ENCODE data around the gene GPR137.
A peak's percentile ranks its signal among the peaks of the same experiment; 100 is the strongest.

The GPR137 gene

DNA sequence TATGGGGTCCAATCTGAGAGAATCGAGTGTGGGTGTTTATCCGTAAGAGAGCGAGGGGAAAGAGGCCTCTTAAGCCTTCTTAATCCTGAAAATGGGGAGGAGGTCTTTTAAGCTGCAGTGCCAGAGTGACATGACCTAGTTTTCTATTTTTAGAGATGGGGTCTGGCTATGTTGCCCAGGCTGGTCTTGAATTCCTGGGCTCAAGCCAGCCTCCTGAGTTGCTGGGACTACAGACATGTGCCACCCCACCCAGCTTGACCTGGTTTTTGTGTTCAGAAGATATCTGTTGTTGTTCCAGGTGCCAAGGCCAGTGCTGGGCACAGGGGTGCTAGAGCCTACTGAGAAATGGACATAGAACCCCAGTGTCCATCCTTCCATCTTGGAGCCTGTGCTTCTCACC lies 2.6 kb upstream of the GPR137 start:
- Mint-ChIP-seq H3K4me1 (ENCODE audit: low read depth) (peaks cover 14% of the 10 kb centered on the region), H3K4me3 (peak overlapping the region; percentile 54), H3K36me3 (ENCODE audit: low read depth) (peaks cover 9% of the 10 kb centered on the region), H3K27ac (peak overlapping the region; percentile 72), H3K27me3 (ENCODE audit: low read depth) (no peaks in the 10 kb centered on the region), H3K9me3 (no peaks in the 10 kb centered on the region)

DNA sequence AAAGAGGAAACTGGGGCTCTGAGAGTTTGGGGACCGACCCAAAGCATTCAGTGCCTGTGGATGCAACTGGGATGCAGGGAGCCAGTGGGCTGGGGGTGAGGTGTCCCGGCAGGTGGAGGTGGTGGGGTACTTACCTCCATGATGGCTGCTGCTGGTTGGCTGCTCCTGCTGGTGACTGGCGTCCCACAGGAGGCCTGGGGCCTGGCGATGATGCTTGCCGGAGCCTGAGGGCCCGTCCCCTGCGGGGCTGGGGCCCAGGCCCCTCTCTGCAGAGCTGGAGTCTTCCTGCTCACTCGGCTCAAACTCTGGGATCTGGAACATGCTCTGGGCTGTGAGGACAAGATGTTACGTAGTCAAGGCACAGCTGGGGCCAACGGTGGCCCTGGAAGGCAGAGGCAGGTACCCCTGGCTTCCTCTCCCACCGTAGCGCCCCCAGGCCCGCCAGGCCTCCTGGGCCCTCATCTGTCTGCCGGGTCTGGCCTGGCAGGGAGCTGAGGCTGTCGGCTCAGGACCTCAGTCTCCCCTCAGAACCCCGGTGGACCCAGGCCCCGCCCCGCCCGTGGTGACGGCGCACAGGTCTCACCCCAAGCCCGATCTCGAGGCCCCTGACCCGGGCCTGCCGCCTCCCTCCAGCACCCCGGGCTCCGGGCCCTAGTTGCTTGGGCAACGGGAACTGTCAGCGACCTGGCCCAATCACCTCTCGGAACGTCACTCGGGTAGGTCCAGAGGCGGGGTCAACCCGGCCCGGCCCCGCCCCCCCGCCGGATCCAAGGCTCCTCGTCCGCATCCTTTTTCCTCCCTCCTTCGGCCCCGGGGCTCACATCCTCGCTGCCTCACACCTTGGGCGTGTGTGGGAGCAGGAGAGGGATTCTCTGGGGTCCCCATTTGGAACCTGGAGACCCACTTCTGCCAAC lies 1.3 kb upstream of the GPR137 start, which contains the start of gene BAD:
Gene BAD, minus strand, starts transcription at position 618 of the 914 bp plus-strand sequence. Its CDS starts 297 bp downstream, at position 321.
- Mint-ChIP-seq H3K4me3 (peak within 1 kb of the TSS; percentile 90), H3K4me1 (ENCODE audit: low read depth) (peaks cover 14% of the 10 kb centered on the region), H3K27ac (peak within 1 kb of the TSS; percentile 93), H3K27me3 (ENCODE audit: low read depth) (no peaks in the 10 kb centered on the region), H3K9me3 (no peaks in the 10 kb centered on the region), H3K36me3 (ENCODE audit: low read depth) (peaks cover 5% of the 10 kb centered on the region)

DNA sequence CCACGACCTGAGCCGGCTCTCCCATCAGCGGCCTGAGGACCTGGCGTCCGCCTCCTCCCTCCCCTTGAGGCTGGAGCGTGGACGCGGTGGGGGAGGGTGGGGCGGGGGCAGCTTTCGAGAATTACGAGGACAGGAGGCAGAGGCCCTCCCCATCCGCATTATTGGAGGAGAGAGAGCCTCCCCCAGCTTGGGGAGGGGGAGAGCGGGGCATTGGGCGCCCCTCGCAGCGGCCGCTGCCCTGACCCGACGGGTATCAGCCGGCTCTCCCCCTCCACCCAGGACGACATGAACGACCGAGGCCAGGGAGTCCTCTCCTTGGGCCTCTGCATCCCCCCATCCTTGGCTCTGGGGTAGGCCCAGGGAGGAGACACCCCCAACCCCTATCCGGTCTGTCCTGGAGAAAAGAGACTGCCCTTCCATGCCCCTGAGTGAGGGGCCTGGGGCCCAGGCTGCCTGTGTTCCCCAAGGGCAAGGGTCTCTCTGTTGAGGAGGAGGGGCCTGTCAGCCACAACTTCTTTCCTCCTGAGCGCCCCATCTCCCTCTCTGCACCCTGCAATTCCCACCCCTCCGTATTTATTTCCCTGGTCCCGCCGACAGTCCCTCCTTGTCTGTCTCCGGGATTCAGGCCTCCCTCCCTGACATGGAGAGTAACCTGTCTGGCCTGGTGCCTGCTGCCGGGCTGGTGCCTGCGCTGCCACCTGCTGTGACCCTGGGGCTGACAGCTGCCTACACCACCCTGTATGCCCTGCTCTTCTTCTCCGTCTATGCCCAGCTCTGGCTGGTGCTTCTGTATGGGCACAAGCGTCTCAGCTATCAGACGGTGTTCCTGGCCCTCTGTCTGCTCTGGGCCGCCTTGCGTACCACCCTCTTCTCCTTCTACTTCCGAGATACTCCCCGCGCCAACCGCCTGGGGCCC lies 495 bp downstream of the GPR137 start:
- Mint-ChIP-seq H3K36me3 (ENCODE audit: low read depth) (peaks cover 11% of the 10 kb centered on the region), H3K4me1 (ENCODE audit: low read depth) (peaks cover 15% of the 10 kb centered on the region), H3K27ac (peak overlapping the region; percentile 84), H3K27me3 (ENCODE audit: low read depth) (peaks cover 10% of the 10 kb centered on the region), H3K4me3 (peak overlapping the region; percentile 87), H3K9me3 (no peaks in the 10 kb centered on the region)

DNA sequence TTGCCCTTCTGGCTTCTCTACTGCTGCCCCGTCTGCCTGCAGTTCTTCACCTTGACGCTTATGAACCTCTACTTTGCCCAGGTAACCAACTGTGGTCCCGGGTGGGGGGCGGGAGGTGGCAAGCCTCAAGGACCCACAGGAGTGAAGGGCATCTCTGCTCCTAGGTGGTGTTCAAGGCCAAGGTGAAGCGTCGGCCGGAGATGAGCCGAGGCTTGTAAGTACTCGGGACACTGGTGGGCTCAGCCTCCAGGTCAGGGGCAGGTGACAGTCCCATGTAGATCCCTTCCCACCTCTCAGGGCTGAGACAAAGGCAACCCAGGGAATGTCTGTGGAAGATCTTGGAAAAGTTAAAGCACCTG lies 1.1 kb downstream of the GPR137 start:
- Mint-ChIP-seq H3K4me1 (ENCODE audit: low read depth) (peaks cover 14% of the 10 kb centered on the region), H3K4me3 (peak overlapping the region; percentile 87), H3K27ac (peak overlapping the region; percentile 84), H3K36me3 (ENCODE audit: low read depth) (peaks cover 8% of the 10 kb centered on the region), H3K9me3 (no peaks in the 10 kb centered on the region), H3K27me3 (ENCODE audit: low read depth) (peaks cover 10% of the 10 kb centered on the region)

DNA sequence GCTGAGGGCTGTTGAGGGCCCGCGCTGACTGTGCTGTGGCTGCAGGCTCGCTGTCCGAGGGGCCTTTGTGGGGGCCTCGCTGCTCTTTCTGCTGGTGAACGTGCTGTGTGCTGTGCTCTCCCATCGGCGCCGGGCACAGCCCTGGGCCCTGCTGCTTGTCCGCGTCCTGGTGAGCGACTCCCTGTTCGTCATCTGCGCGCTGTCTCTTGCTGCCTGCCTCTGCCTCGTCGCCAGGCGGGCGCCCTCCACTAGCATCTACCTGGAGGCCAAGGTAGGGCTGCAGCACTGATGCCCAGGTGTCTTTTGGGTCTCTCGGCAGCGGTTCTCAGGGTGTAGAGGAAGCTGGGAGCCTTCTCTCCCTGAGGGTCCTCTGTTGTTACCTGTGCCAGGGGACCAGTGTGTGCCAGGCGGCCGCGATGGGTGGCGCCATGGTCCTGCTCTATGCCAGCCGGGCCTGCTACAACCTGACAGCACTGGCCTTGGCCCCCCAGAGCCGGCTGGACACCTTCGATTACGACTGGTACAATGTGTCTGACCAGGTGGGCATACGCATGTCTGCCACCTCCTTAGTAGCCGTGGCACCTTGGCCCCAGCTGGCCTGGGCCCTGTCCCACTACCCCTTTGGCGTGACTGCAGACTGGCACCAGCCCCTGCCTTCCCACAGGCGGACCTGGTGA lies 2.2 kb downstream of the GPR137 start:
- H3K4me1 Mint-ChIP-seq (ENCODE audit: low read depth) = peaks cover 14% of the 10 kb centered on the region
- H3K9me3 Mint-ChIP-seq = no peaks in the 10 kb centered on the region
- H3K4me3 Mint-ChIP-seq = no peak overlapping the region
- peaks cover 16% of the 10 kb centered on the region for H3K27me3 Mint-ChIP-seq (ENCODE audit: low read depth)
- no peak overlapping the region for H3K27ac Mint-ChIP-seq
- peaks cover 8% of the 10 kb centered on the region for H3K36me3 Mint-ChIP-seq (ENCODE audit: low read depth)

DNA sequence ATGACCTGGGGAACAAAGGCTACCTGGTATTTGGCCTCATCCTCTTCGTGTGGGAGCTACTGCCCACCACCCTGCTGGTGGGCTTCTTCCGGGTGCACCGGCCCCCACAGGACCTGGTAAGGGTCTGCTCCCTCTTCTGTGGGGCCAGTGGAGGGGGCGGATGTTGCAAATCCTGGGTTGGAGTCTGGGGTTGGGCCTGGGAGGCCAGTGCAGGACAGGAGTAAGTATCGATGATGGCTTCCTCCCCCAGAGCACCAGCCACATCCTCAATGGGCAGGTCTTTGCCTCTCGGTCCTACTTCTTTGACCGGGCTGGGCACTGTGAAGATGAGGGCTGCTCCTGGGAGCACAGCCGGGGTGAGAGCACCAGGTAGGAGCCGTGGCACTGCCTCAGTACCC lies 2.7 kb downstream of the GPR137 start:
- Mint-ChIP-seq H3K36me3 (ENCODE audit: low read depth) (peaks cover 8% of the 10 kb centered on the region), H3K27me3 (ENCODE audit: low read depth) (peaks cover 21% of the 10 kb centered on the region), H3K27ac (no peak overlapping the region), H3K4me3 (no peak overlapping the region), H3K9me3 (no peaks in the 10 kb centered on the region), H3K4me1 (ENCODE audit: low read depth) (peaks cover 12% of the 10 kb centered on the region)

DNA sequence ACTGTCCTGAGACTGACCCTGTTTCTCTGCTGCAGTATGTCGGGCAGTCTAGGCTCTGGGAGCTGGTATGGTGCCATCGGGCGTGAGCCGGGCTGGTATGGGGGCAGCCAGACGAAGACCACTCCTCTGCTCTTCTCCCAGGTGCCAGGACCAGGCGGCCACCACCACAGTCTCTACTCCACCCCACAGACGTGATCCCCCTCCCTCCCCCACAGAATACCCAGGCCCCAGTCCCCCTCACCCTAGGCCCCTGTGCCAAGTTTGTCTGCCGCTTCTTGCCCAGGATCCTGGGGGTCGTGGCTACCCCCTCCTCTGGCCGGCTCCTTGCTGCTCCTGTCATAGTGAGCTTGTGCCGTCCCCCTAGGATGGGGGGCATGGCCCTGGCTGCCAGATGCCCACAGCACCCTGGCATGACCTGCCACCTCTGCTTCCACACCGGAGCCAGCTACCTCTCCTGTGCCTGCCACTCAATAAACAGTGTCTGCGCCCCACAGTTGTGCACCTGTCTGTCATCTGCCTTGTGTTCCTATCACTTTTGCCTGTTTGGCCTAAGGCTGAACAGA lies 3.4 kb downstream of the GPR137 start:
- H3K4me3 Mint-ChIP-seq = no peak overlapping the region
- H3K27me3 Mint-ChIP-seq (ENCODE audit: low read depth) = peaks cover 28% of the 10 kb centered on the region
- H3K4me1 Mint-ChIP-seq (ENCODE audit: low read depth) = peaks cover 10% of the 10 kb centered on the region
- peaks cover 8% of the 10 kb centered on the region for H3K36me3 Mint-ChIP-seq (ENCODE audit: low read depth)
- H3K27ac Mint-ChIP-seq = no peak overlapping the region
- H3K9me3 Mint-ChIP-seq = no peaks in the 10 kb centered on the region

DNA sequence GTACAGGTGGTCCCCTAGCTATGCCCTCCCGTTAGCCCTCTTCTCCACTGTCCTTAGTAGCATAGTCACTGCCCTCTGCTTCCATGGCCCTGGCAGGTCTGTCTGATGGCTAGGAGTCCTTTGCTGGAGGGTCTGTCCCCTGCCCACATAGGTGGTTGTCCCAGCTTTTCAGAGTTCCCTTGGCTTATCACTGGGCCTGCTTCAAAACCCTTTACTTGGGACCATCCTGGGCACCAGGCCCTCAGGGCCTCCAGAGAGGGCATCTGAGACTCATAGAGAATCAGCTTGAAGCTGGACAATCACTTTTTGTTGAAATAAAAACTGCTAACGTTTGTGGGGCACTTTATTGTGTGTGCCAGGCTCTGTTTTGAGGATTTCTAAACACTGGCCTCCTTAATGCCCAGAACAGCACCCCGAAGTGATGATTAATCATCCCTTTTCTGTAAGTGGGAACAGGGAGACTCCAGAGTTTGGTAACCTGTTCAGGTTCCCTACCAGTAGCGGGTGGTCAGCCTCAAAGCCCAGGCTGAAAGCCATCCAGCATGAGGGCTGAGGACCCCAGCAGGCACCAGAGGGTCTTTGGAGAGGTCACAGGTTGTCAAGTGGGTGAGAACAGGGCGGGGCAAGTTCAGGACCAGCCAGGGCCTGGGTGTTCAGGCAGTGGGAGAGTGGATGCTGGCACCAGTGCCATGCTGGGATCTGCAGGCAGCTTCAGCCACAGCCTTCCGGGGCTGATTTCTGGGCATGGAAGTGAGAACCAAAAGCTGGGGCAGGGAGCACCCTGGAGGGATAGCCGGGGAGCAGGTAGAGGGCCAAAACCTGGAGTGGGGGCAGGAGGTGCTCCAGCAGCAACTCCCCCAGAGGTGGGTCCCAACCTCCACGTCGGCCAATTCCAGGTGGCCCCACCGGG lies 5.0 kb downstream of the GPR137 start:
- peaks cover 10% of the 10 kb centered on the region for H3K4me1 Mint-ChIP-seq (ENCODE audit: low read depth)
- no peak overlapping the region for H3K27ac Mint-ChIP-seq
- peak overlapping the region; percentile 57 for H3K4me3 Mint-ChIP-seq
- no peaks in the 10 kb centered on the region for H3K9me3 Mint-ChIP-seq
- H3K36me3 Mint-ChIP-seq (ENCODE audit: low read depth) = peaks cover 8% of the 10 kb centered on the region
- H3K27me3 Mint-ChIP-seq (ENCODE audit: low read depth) = peaks cover 42% of the 10 kb centered on the region

DNA sequence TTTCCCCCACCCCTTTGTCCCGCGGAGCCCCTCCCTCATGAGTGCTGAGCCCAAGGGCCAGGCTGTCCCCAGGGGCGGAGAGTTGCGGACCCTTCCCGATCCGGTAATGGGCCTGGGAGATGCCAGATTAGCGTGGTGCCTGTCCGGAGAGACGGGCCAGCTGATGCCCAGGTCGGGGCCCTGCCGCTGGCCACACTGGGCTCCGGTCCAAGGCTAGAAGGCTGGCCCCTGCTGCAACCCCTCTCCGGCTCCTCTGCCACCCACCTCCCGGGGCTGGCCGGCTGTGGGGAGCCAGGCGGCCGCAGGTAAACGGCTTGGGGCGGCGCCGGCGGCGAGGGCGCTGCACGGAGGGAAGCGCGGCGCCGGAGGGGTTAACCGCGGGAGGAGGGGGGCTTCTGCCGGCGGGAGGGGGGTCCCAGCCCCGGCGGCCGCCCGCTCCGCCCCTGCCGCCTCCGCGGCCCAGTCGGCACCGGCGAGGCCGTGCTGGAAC lies 5.7 kb downstream of the GPR137 start, which contains the start of gene KCNK4:
Gene KCNK4, plus strand, starts transcription at position 41 of the 490 bp plus-strand sequence. CDS start 1,717 bp downstream, outside the sequence.
- peaks cover 49% of the 10 kb centered on the region for H3K27me3 Mint-ChIP-seq (ENCODE audit: low read depth)

DNA sequence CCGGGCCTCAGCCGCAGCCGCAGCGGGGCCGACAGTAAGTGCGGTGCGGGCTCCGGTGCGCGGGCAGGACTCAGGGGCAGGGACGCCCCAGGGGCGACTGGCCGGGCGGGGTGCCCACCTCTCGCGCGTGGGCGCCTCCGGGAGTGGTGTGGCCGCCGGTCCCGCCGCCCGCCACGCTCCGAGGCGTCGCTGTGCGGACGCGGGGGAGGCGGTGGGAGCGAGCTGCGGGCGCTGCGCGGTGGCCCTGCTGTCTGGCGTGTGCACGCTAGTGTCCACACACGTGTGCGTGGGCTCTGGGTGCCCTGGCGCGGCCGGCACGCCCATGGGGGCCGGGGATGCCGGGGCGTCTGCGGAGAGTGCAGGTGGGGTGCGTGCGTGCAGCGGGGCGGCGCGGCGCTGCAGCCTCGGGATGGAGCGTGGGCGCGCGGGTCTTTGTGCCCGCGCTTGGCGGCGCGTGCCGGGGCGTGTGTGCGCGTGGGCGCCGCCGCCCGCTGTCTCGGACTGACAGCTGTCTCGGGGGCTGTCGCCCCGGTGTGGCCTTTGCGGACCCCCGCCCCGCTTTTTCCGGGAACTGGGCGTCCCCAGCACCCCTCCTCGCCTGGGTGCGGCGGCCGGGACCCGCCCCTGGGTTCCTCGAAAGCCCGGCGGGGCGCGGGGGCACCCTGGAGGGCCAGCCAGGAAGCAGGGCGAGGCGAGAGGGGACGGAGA lies 6.3 kb downstream of the GPR137 start:
- H3K9me3 Mint-ChIP-seq = no peaks in the 10 kb centered on the region
- H3K27me3 Mint-ChIP-seq (ENCODE audit: low read depth) = peaks cover 55% of the 10 kb centered on the region
- H3K27ac Mint-ChIP-seq = no peak overlapping the region
- H3K4me1 Mint-ChIP-seq (ENCODE audit: low read depth) = peaks cover 3% of the 10 kb centered on the region
- no peak overlapping the region for H3K4me3 Mint-ChIP-seq
- H3K36me3 Mint-ChIP-seq (ENCODE audit: low read depth) = peaks cover 8% of the 10 kb centered on the region

More for the DNA sequence above, 5.7 kb downstream of the GPR137 start, which contains the start of gene KCNK4:
- no peak within 1 kb of the TSS for H3K27ac Mint-ChIP-seq
- H3K9me3 Mint-ChIP-seq = no peaks in the 10 kb centered on the region
- peaks cover 8% of the 10 kb centered on the region for H3K36me3 Mint-ChIP-seq (ENCODE audit: low read depth)
- peak within 1 kb of the TSS; percentile 57 for H3K4me3 Mint-ChIP-seq
- peaks cover 9% of the 10 kb centered on the region for H3K4me1 Mint-ChIP-seq (ENCODE audit: low read depth)

DNA sequence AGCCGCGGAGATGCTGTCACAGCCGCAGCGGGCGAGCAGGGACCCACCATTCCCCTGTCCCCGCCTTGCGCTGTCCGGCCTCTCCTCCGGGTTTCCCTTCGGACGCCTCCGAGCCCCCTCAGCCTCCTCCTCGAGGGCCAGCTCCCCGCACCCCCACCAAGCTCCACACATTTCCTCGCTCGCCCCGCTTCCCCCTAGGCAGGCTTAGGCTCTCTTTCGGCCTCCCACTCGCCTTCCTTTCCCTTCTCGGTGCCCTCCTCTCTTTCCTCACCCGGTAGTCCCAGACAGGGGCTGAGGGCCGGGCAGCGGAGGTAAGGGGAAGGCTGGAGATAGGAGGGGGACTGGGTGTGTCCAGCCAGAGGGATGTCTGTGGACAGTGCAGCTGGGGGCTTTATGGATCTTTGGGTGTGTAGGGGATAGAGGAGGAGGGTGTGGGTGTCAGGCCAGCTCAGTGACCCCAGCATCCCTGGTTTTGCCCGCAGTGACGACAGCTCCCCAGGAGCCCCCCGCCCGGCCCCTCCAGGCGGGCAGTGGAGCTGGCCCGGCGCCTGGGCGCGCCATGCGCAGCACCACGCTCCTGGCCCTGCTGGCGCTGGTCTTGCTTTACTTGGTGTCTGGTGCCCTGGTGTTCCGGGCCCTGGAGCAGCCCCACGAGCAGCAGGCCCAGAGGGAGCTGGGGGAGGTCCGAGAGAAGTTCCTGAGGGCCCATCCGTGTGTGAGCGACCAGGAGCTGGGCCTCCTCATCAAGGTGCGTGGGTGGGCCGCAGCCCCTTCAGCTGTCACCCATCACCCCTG lies 7.0 kb downstream of the GPR137 start:
- H3K4me1 Mint-ChIP-seq (ENCODE audit: low read depth) = peaks cover 3% of the 10 kb centered on the region
- peak overlapping the region; percentile 60 for H3K4me3 Mint-ChIP-seq
- H3K9me3 Mint-ChIP-seq = no peaks in the 10 kb centered on the region
- H3K27me3 Mint-ChIP-seq (ENCODE audit: low read depth) = peaks cover 63% of the 10 kb centered on the region
- H3K36me3 Mint-ChIP-seq (ENCODE audit: low read depth) = peaks cover 8% of the 10 kb centered on the region
- no peak overlapping the region for H3K27ac Mint-ChIP-seq

DNA sequence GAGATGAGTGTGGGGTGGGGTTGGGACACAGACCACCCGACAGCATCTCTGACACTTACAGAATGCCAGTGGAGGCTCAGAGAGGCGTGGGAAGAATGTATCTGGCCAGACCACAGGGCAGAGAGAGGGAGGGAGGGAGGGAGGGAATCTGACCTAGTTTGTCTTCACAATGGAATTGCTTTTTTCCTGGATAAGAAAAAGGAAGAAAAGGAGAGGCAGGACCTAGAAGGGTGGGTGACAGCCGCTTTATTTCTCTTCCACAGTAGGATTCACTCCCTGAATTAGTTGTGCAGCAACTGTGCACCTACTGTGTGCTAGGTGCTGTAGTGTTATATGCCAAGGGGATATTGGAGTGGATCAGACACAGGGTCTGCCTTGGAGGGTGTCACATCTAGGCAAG lies 9.1 kb downstream of the GPR137 start:
- Mint-ChIP-seq H3K27me3 (ENCODE audit: low read depth) (peaks cover 84% of the 10 kb centered on the region), H3K4me3 (no peak overlapping the region), H3K36me3 (ENCODE audit: low read depth) (peaks cover 3% of the 10 kb centered on the region), H3K27ac (no peak overlapping the region), H3K4me1 (ENCODE audit: low read depth) (peaks cover 6% of the 10 kb centered on the region), H3K9me3 (no peaks in the 10 kb centered on the region)

Data from T-helper 1 cell treated with Interleukin-12 subunit alpha and Interleukin-12 subunit beta and Interleukin-4 antibody, amounts not matched to agents 30 μg/mL and 1 μg/mL, for 36 hours (primary cell).